CD14-positive monocyte (primary cell): Measurements from ENCODE around the gene EEPD1. TPM values are rescaled to one million over a fixed set of nuclear protein-coding genes. Genes with fewer than 3 reads are reported as not detected.

ENCODE experiments used
- DNase-seq, 3 donors: peaks; one replicate each; pipeline ENCODE4 v3.0.0-alpha.2; 2011 to 2022
- H2AFZ ChIP-seq: 2 replicates; pipeline ENCODE4 v1.6.0; 2012; ENCODE audit warnings: mild to moderate bottlenecking, low read depth, low read length, inconsistent platforms; ENCODE audit not compliant: insufficient read depth, poor library complexity, severe bottlenecking
- H3K27ac ChIP-seq, 2 donors: 1 replicate in 1 of 2; 2 replicates in 1 of 2; pipeline ENCODE4 v1.5.1; 2012 to 2013; ENCODE audit warnings: low read length in 2 of 2, control low read depth in 1 of 2, inconsistent platforms in 1 of 2, low read depth in 1 of 2, mild to moderate bottlenecking in 1 of 2
- H3K27me3 ChIP-seq, 2 donors: one replicate each; pipeline versions ENCODE4 v1.6.0 to v1.6.1; 2011 to 2013; ENCODE audit warnings: low read length in 2 of 2; ENCODE audit not compliant: control insufficient read depth in 2 of 2, insufficient read depth in 2 of 2
- H3K36me3 ChIP-seq, 2 donors: replicated peaks in 1 of 2; 1 replicate in 1 of 2; 2 replicates in 1 of 2; pipeline versions ENCODE4 v1.5.1 to v1.6.1; 2012 to 2013; ENCODE audit warnings: low read length in 2 of 2, control low read depth in 1 of 2, inconsistent platforms in 1 of 2, mild to moderate bottlenecking in 1 of 2; ENCODE audit not compliant: insufficient read depth in 2 of 2, control insufficient read depth in 1 of 2
- H3K4me1 ChIP-seq, 2 donors: 1 replicate in 1 of 2; 2 replicates in 1 of 2; pipeline versions ENCODE4 v1.5.1 to v1.6.1; 2012 to 2013; ENCODE audit warnings: low read length in 2 of 2, control low read depth in 1 of 2, inconsistent platforms in 1 of 2, mild to moderate bottlenecking in 1 of 2, moderate library complexity in 1 of 2; ENCODE audit not compliant: insufficient read depth in 2 of 2, control insufficient read depth in 1 of 2
- H3K4me2 ChIP-seq: replicated peaks from 2 replicates; pipeline ENCODE3; 2012; ENCODE audit warnings: low read length, moderate library complexity, mild to moderate bottlenecking; ENCODE audit not compliant: poor library complexity, severe bottlenecking; ENCODE audit errors: extremely low read depth
- H3K4me3 ChIP-seq, 3 experiments: fragments of 200-600 bp in 1 of 3; sonication (generic) in 1 of 3; replicated peaks in 1 of 3; 1 replicate in 2 of 3; 2 replicates in 1 of 3; pipeline ENCODE4 v1.5.1; 2011 to 2013; ENCODE audit warnings: low read length in 3 of 3, mild to moderate bottlenecking in 3 of 3, control low read depth in 2 of 3, low read depth in 2 of 3, inconsistent platforms in 1 of 3, moderate library complexity in 1 of 3
- H3K79me2 ChIP-seq: 2 replicates; pipeline ENCODE4 v1.6.0; 2012; ENCODE audit warnings: mild to moderate bottlenecking, control low read depth, inconsistent platforms, low read length, moderate library complexity; ENCODE audit not compliant: insufficient read depth
- H3K9ac ChIP-seq: 2 replicates; pipeline ENCODE4 v1.6.0; 2017; ENCODE audit warnings: low read length, mild to moderate bottlenecking; ENCODE audit not compliant: insufficient read depth, poor library complexity, severe bottlenecking
- H3K9me3 ChIP-seq, 2 donors: replicated peaks in 1 of 2; 1 replicate in 1 of 2; 2 replicates in 1 of 2; pipeline versions ENCODE4 v1.5.1 to v1.6.1; 2012 to 2013; ENCODE audit warnings: low read length in 2 of 2, control low read depth in 1 of 2; ENCODE audit not compliant: control insufficient read depth in 1 of 2, insufficient read depth in 1 of 2
- H4K20me1 ChIP-seq: 2 replicates; pipeline ENCODE4 v1.6.0; 2012; ENCODE audit warnings: mild to moderate bottlenecking, low read length, control low read depth, moderate library complexity; ENCODE audit not compliant: insufficient read depth
- H3K27ac Mint-ChIP-seq, 7 donors: one replicate each; pipeline ENCODE4 v1.8.0; 2020; ENCODE audit warnings: mild to moderate bottlenecking in 7 of 7, mixed read lengths in 7 of 7, moderate library complexity in 6 of 7, inconsistent platforms in 2 of 7
- H3K27me3 Mint-ChIP-seq, 3 donors: one replicate each; pipeline ENCODE4 v1.8.0; 2021 to 2022; ENCODE audit warnings: low read depth in 3 of 3, mild to moderate bottlenecking in 3 of 3, mixed read lengths in 3 of 3, moderate library complexity in 3 of 3, inconsistent platforms in 1 of 3
- H3K36me3 Mint-ChIP-seq, 2 donors: one replicate each; pipeline ENCODE4 v1.8.0; 2020; ENCODE audit warnings: mixed read lengths in 2 of 2, inconsistent platforms in 1 of 2, mild to moderate bottlenecking in 1 of 2
- H3K4me1 Mint-ChIP-seq: one replicate; pipeline ENCODE4 v1.8.0; 2020; ENCODE audit warnings: mild to moderate bottlenecking, mixed read lengths
- H3K4me3 Mint-ChIP-seq, 2 donors: one replicate each; pipeline ENCODE4 v1.8.0; 2020; ENCODE audit warnings: mild to moderate bottlenecking in 2 of 2, mixed read lengths in 2 of 2, moderate library complexity in 1 of 2
- H3K9me3 Mint-ChIP-seq, 7 donors: one replicate each; pipeline ENCODE4 v1.8.0; 2020 to 2022; ENCODE audit warnings: mixed read lengths in 7 of 7, mild to moderate bottlenecking in 6 of 7, moderate library complexity in 6 of 7, inconsistent platforms in 2 of 7
- WGBS: methylation state at CpG from one replicate; pipeline ENCODE4 v1.1.5; 2013; ENCODE audit warnings: missing lambda C conversion rate; ENCODE audit not compliant: insufficient coverage; 5-methylcytosine and 5-hydroxymethylcytosine counted together
- intact Hi-C, 2 donors: fragments of 100-400 bp; cut with micrococcal nuclease; formaldehyde crosslinking; loops; one replicate each; pipeline versions ENCODE4 v1.15.0 to v1.15.1; 2023
- polyA plus RNA-seq, 3 donors: library from polyadenylated mRNA; depleted of rRNA in 1 of 3; unstranded in 2 of 3; stranded (reverse) in 1 of 3; fragments of 300-500 nt in 2 of 3; fragments of >200 nt in 1 of 3; fragmentation: Illumina TruSeq in 2 of 3; gene quantifications; 1 replicate in 2 of 3; 2 replicates in 1 of 3; pipeline ENCODE4 v1.2.3, GENCODE V29; 2012 to 2021
- TF ChIP-seq, protein P1 (sequence below): fragments of 200-600 bp; IDR thresholded peaks from one replicate; pipeline ENCODE4 v1.8.0; 2022; ENCODE audit warnings: antibody characterized with exemption, mild to moderate bottlenecking

EEPD1 gene
- polyA plus RNA-seq, 3 donors = 8.6 to 14.4 (median 12.6) TPM

DNA sequence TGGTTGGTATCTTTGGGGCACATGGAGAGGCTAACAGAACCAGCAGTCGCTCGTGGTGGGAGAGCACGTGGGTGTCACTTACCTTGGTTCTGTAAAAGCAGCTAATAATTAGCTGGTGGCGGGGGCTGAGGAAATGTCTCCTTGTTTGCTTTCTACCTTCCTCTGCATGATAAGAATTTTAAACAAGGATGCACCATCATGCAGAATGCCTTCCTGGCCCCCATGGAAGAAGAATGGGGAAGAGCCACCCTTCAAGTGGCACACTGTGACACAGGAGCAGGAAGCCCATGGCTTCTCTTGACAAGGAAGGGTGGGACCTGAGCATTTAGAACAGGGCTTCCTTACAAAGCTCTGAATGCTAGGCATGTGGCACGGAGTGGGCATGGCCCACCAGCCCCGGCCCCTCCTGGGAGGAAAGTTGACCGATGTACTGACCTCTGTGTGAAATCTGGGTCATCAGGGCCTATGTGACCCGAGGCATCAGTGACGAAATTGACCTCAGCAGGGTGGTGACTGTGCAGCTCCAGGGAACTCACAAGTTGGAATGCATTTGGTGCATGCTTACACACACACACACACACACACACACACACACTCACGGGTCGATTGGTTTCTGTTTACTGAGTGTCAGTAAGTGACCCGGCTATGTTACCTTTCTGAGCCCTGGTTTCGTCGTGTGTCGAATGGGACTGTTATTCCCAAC is 119.7 kb downstream of the EEPD1 start:
- no peaks in the 10 kb centered on the region for H3K27me3 ChIP-seq
- peaks cover 0 to 2% (median 0%) of the 10 kb centered on the region in 3 donors for H3K27me3 Mint-ChIP-seq

DNA sequence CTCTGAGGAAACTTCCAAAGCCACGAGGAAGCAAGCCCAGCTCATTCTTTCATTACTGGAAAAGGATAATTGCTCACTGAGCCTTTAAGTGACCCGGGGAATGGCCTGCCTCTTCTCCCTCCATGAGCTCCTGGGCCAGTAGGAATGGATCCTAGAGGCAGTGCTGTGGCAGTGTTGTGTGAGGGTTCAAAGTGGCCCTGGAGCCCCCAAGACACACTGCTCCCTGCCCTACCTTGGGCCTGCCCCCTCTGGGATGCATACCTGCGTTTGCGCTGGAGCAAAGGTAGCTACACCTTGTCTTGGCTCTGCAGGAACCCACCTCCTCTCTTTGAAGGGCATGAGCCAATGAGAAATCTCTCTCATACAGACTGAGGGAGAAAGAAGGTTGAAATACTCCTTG is 120.8 kb downstream of the EEPD1 start:
- intact Hi-C loops = no loop called here
- peaks cover 0 to 2% (median 0%) of the 10 kb centered on the region in 3 donors for H3K27me3 Mint-ChIP-seq
- peaks cover 6 to 13% of the 10 kb centered on the region in 2 donors for H3K36me3 Mint-ChIP-seq

More for the DNA sequence above, 119.7 kb downstream of the EEPD1 start:
- Mint-ChIP-seq H3K27ac (peak overlapping the region; percentile 71 to 87 (median 80)), H3K4me3 (no peak overlapping the region), H3K9me3 (peaks cover 0 to 4% (median 0%) of the 10 kb centered on the region in 7 donors), H3K4me1 (peaks cover 34% of the 10 kb centered on the region), H3K36me3 (peaks cover 5 to 16% of the 10 kb centered on the region in 2 donors)
- no peaks in the 10 kb centered on the region for H3K79me2 ChIP-seq
- 93% methylated on average over 2 of the region's 15 CpGs for WGBS
- peak overlapping the region; percentile 35 to 57 for H3K27ac ChIP-seq
- no peak overlapping the region for H3K4me2 ChIP-seq
- H3K4me3 ChIP-seq = no peak overlapping the region
- H2AFZ ChIP-seq = no peak overlapping the region
- TF ChIP-seq, protein P1, sequence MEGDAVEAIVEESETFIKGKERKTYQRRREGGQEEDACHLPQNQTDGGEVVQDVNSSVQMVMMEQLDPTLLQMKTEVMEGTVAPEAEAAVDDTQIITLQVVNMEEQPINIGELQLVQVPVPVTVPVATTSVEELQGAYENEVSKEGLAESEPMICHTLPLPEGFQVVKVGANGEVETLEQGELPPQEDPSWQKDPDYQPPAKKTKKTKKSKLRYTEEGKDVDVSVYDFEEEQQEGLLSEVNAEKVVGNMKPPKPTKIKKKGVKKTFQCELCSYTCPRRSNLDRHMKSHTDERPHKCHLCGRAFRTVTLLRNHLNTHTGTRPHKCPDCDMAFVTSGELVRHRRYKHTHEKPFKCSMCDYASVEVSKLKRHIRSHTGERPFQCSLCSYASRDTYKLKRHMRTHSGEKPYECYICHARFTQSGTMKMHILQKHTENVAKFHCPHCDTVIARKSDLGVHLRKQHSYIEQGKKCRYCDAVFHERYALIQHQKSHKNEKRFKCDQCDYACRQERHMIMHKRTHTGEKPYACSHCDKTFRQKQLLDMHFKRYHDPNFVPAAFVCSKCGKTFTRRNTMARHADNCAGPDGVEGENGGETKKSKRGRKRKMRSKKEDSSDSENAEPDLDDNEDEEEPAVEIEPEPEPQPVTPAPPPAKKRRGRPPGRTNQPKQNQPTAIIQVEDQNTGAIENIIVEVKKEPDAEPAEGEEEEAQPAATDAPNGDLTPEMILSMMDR = no peak
- H3K9ac ChIP-seq = no peak overlapping the region
- peak; percentile 47 to 71 (median 67) for DNase-seq
- H4K20me1 ChIP-seq = no peaks in the 10 kb centered on the region
- H3K4me1 ChIP-seq = peaks cover 24 to 28% of the 10 kb centered on the region in 2 donors
- intact Hi-C loops = no loop called here
- no peaks in the 10 kb centered on the region for H3K36me3 ChIP-seq
- H3K9me3 ChIP-seq = no peaks in the 10 kb centered on the region

More for the DNA sequence above, 120.8 kb downstream of the EEPD1 start:
- DNase-seq = no peak
- H3K27ac Mint-ChIP-seq = peak overlapping the region in 6 of 7 donors; percentile 42 to 81 (median 76)
- Histone ChIP-seq H3K4me1 (peaks cover 24 to 28% of the 10 kb centered on the region in 2 donors), H3K4me3 (no peak overlapping the region), H3K9me3 (no peaks in the 10 kb centered on the region), H4K20me1 (no peaks in the 10 kb centered on the region), H3K79me2 (no peaks in the 10 kb centered on the region), H3K9ac (no peak overlapping the region), H2AFZ (no peak overlapping the region), H3K27me3 (no peaks in the 10 kb centered on the region), H3K36me3 (no peaks in the 10 kb centered on the region), H3K4me2 (no peak overlapping the region), H3K27ac (peak overlapping the region in 1 of 2 donors; percentile 57)
- H3K4me3 Mint-ChIP-seq = no peak overlapping the region
- H3K9me3 Mint-ChIP-seq = peaks cover 0 to 4% (median 0%) of the 10 kb centered on the region in 7 donors
- peaks cover 32% of the 10 kb centered on the region for H3K4me1 Mint-ChIP-seq
- TF ChIP-seq, protein P1 = no peak
- 67% methylated on average over 1 of the region's 4 CpGs for WGBS
